HepG2 (cell line): Measurements from ENCODE around the gene NFYC. TPM values are rescaled to one million over a fixed set of nuclear protein-coding genes. Genes with fewer than 3 reads are reported as not detected.

Experiments used
- ATAC-seq: fragments of 200-7000 bp; cut with Tn5 transposase; 3 replicates; pipeline ENCODE4 v1.9.1; 2020; ENCODE audit warnings: mild to moderate bottlenecking, moderate library complexity
- BruUV-seq: library from RNA; stranded (reverse); fragments of 400-500 nt; replicated peaks from 2 replicates; lab custom pipeline; 2021; lab: Mats Ljungman, UMichigan
- CTCF ChIA-PET: fragments of 300-600 bp; formaldehyde crosslinking; extraction: SDS; loops from one replicate; lab custom pipeline; 2021; ENCODE audit warnings: low total read pairs, inconsistent platforms, low intra/inter-chr PET ratio; lab: Yijun Ruan, JAX
- POLR2A ChIA-PET: fragments of 350-600 bp; sonication (Branson Sonifier 250); formaldehyde crosslinking; loops from one replicate; lab custom pipeline; 2020; ENCODE audit warnings: antibody characterized with exemption, inconsistent platforms; lab: Yijun Ruan, JAX
- DNase-seq: peaks from one replicate; pipeline ENCODE4 v3.0.0-alpha.2; 2015; ENCODE audit warnings: low spot score
- FAIRE-seq: peaks from 3 replicates; lab custom pipeline; 2011; peaks lifted over from hg19 to GRCh38; lab: Jason Lieb, UNC
- H2AFZ ChIP-seq: one replicate; pipeline ENCODE4 v1.6.1; 2011; ENCODE audit warnings: low read length, inconsistent platforms
- H3K27ac ChIP-seq: fragments of 300-600 bp; 3 replicates; pipeline ENCODE4 v1.8.0; 2011; ENCODE audit warnings: mixed run types, mild to moderate bottlenecking, mixed read lengths, low read length, inconsistent platforms; ENCODE audit not compliant: insufficient read depth; ENCODE audit errors: extremely low read length
- H3K27me3 ChIP-seq, 2 experiments: fragments of 200-600 bp in 1 of 2; 2 replicates in 1 of 2; 3 replicates in 1 of 2; pipeline versions ENCODE4 v1.6.0 to v1.8.0; 2011; ENCODE audit warnings: low read length in 2 of 2, mild to moderate bottlenecking in 2 of 2, moderate library complexity in 2 of 2, inconsistent platforms in 1 of 2; ENCODE audit not compliant: insufficient read depth in 2 of 2, control insufficient read depth in 1 of 2
- H3K36me3 ChIP-seq, 2 experiments: fragments of 200-600 bp in 1 of 2; replicated peaks in 1 of 2; 2 replicates in 1 of 2; 3 replicates in 1 of 2; pipeline versions ENCODE4 v1.5.1 to v1.8.0; 2011; ENCODE audit warnings: low read length in 2 of 2, inconsistent platforms in 1 of 2; ENCODE audit not compliant: insufficient read depth in 2 of 2, control insufficient read depth in 1 of 2
- H3K4me1 ChIP-seq: 2 replicates; pipeline ENCODE4 v1.5.1; 2012; ENCODE audit warnings: low read length, inconsistent platforms; ENCODE audit not compliant: insufficient read depth
- H3K4me2 ChIP-seq: 2 replicates; pipeline ENCODE4 v1.6.0; 2011; ENCODE audit warnings: low read depth, low read length, inconsistent platforms
- H3K4me3 ChIP-seq, 3 experiments: fragments of 200-600 bp in 1 of 3; sonication (generic), shearing (Covaris generic) in 1 of 3; replicated peaks in 1 of 3; 2 replicates each; pipeline ENCODE4 v1.5.1; 2011 to 2016; ENCODE audit warnings: low read length in 3 of 3, inconsistent platforms in 2 of 3, low read depth in 2 of 3, mild to moderate bottlenecking in 2 of 3, control low read depth in 1 of 3, mixed read lengths in 1 of 3; ENCODE audit not compliant: insufficient read depth in 1 of 3
- H3K79me2 ChIP-seq: one replicate; pipeline ENCODE4 v1.6.1; 2011; ENCODE audit warnings: low read length, inconsistent platforms; ENCODE audit not compliant: insufficient read depth
- H3K9ac ChIP-seq: 2 replicates; pipeline ENCODE4 v1.6.0; 2011; ENCODE audit warnings: mild to moderate bottlenecking, low read depth, low read length, inconsistent platforms; ENCODE audit not compliant: insufficient read depth
- H3K9me3 ChIP-seq: 2 replicates; pipeline ENCODE4 v1.5.1; 2012; ENCODE audit warnings: mild to moderate bottlenecking, low read length
- H4K20me1 ChIP-seq: 2 replicates; pipeline ENCODE4 v1.6.0; 2011; ENCODE audit warnings: inconsistent platforms, mild to moderate bottlenecking, low read length, moderate library complexity; ENCODE audit not compliant: insufficient read depth
- CBX2 ChIP-seq, 2 experiments: fragments of 200-600 bp in 1 of 2; sonication (generic); formaldehyde crosslinking in 1 of 2; IDR thresholded peaks; 2 replicates each; pipeline versions ENCODE4 v1.7.0 to v1.8.1; 2018 to 2022; ENCODE audit warnings: low read depth in 2 of 2, low read length in 1 of 2, mild to moderate bottlenecking in 1 of 2, missing genetic modification reagents in 1 of 2
- FOXP1 ChIP-seq, 2 experiments: fragments of 450-650 bp in 1 of 2; IDR thresholded peaks; 2 replicates each; pipeline ENCODE4 v1.6.1; 2017 to 2018; ENCODE audit warnings: antibody characterized with exemption in 1 of 2
- GATAD2A ChIP-seq: IDR thresholded peaks from 2 replicates; pipeline ENCODE4 v1.6.1; 2016
- PHF20 ChIP-seq: sonication (generic); formaldehyde crosslinking; IDR thresholded peaks from 2 replicates; pipeline ENCODE4 v1.5.0; 2020; ENCODE audit warnings: mild to moderate bottlenecking, missing genetic modification reagents
- RAD21 ChIP-seq: fragments of 450-650 bp; formaldehyde crosslinking; IDR thresholded peaks from 2 replicates; pipeline ENCODE4 v1.5.0; 2020; ENCODE audit warnings: mild to moderate bottlenecking
- SATB2 ChIP-seq: sonication (generic); formaldehyde crosslinking; IDR thresholded peaks from 2 replicates; pipeline ENCODE4 v1.5.0; 2020; ENCODE audit warnings: missing genetic modification reagents
- SMAD9 ChIP-seq: sonication (generic); formaldehyde crosslinking; IDR thresholded peaks from 2 replicates; pipeline ENCODE4 v1.5.1; 2020; ENCODE audit warnings: mild to moderate bottlenecking, missing genetic modification reagents
- THAP11 ChIP-seq: IDR thresholded peaks from 2 replicates; pipeline ENCODE4 v1.6.1; 2016; ENCODE audit warnings: missing biosample characterization, missing genetic modification reagents
- ZMYM2 ChIP-seq: sonication (generic); formaldehyde crosslinking; IDR thresholded peaks from 2 replicates; pipeline ENCODE4 v1.8.0; 2022; ENCODE audit warnings: mild to moderate bottlenecking, missing genetic modification reagents
- ZNF10 ChIP-seq: sonication (generic); formaldehyde crosslinking; IDR thresholded peaks from 2 replicates; pipeline ENCODE4 v1.4.0; 2020; ENCODE audit warnings: mild to moderate bottlenecking, low read depth, missing genetic modification reagents, borderline replicate concordance
- ZNF230 ChIP-seq: sonication (generic); formaldehyde crosslinking; IDR thresholded peaks from 2 replicates; pipeline ENCODE4 v1.4.0; 2020; ENCODE audit warnings: mild to moderate bottlenecking, missing genetic modification reagents
- ZNF446 ChIP-seq: sonication (generic); formaldehyde crosslinking; IDR thresholded peaks from 2 replicates; pipeline ENCODE4 v1.5.0; 2020; ENCODE audit warnings: mild to moderate bottlenecking, missing genetic modification reagents
- ZNF598 ChIP-seq: sonication (generic); formaldehyde crosslinking; IDR thresholded peaks from 2 replicates; pipeline ENCODE4 v1.5.1; 2020; ENCODE audit warnings: mild to moderate bottlenecking, missing genetic modification reagents, borderline replicate concordance
- WGBS: methylation state at CpG from one replicate; pipeline ENCODE4 v1.1.6; 2017; ENCODE audit warnings: low lambda C conversion rate; 5-methylcytosine and 5-hydroxymethylcytosine counted together
- in situ Hi-C: cut with HindIII; loops from 2 replicates; pipeline ENCODE4 v1.10.0; 2017; ENCODE audit warnings: low pct_unique_long_range_greater_than_20kb; ENCODE audit not compliant: extremely low pct_ligation_motif_present
- intact Hi-C: fragments of 100-400 bp; cut with micrococcal nuclease; formaldehyde crosslinking; loops from one replicate; pipeline ENCODE4 v1.10.0; 2022; ENCODE audit not compliant: unreplicated experiment
- polyA plus RNA-seq, 8 experiments: library from polyadenylated mRNA; depleted of rRNA in 3 of 8; stranded (reverse) in 7 of 8; unstranded in 1 of 8; fragments of >200 nt; fragmentation: Illumina TruSeq in 4 of 8; extraction: Trizol in 4 of 8; gene quantifications; 2 replicates each; pipeline versions ENCODE4 v1.2.1 to v1.2.3, GENCODE V29; 2011 to 2016; ENCODE audit warnings: low read depth in 4 of 8, missing spikeins in 1 of 8, mixed read lengths in 1 of 8; ENCODE audit not compliant: insufficient read depth in 1 of 8
- total RNA-seq, 5 experiments: library from RNA; depleted of rRNA; stranded (reverse); fragments of >200 nt; fragmentation: Illumina TruSeq; extraction: Trizol; gene quantifications; 2 replicates each; pipeline ENCODE4 v1.2.3, GENCODE V29; 2016; ENCODE audit warnings: low read depth in 1 of 5
- TF ChIP-seq, protein P1 (sequence below): sonication (generic); formaldehyde crosslinking; IDR thresholded peaks from 2 replicates; pipeline ENCODE4 v1.4.0; 2020; ENCODE audit warnings: missing genetic modification reagents
- TF ChIP-seq, protein P2 (sequence below): sonication (generic); formaldehyde crosslinking; conservative IDR thresholded peaks from 2 replicates; pipeline ENCODE4 v1.4.0; 2020; ENCODE audit warnings: missing genetic modification reagents
- TF ChIP-seq, protein P3 (sequence below): sonication (generic); formaldehyde crosslinking; IDR thresholded peaks from 2 replicates; pipeline ENCODE4 v1.4.0; 2020; ENCODE audit warnings: missing genetic modification reagents

NFYC gene
- total and polyA plus RNA-seq, 2 of the 13 experiments (the other 11 are each of a cell fraction or from before 2014, with no cell fraction given): 33.9 to 73.7 TPM

DNA sequence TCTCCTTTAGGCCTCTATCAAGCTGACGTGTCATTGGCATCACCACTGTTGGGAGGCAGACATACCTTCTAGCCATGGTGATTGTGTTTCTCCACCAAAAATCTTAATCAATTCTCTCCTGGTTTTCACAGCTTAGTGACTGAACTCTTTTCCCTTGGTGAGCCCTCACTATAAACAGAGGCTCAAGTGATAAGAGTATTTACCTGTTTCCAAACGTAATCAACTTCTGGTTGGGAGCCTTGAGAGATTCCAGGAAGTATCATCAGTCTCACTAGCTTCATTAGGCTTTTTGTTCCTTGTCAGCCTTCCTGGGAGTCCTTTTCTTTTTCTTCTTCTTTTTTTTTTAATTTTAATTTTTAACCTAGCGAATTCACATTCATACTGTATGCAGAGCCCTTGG is 58.3 kb downstream of the NFYC start:
- in situ Hi-C loops: no loop called here
- peak overlapping the region; percentile 2 for H3K27ac ChIP-seq
- BruUV-seq: no TSS peak
- H3K27me3 ChIP-seq: no peaks in the 10 kb centered on the region
- no peaks in the 10 kb centered on the region for H3K9me3 ChIP-seq
- peaks cover 20% of the 10 kb centered on the region for H3K4me1 ChIP-seq
- ATAC-seq (no peak), DNase-seq (no peak), FAIRE-seq (no peak)
- no peak overlapping the region for H3K4me2 ChIP-seq
- H3K79me2 ChIP-seq: peaks cover 8% of the 10 kb centered on the region
- intact Hi-C loops: no loop called here
- ChIA-PET CTCF (no interaction called here), POLR2A (interaction anchor here (0.6 to 2.7 kb wide), 6 partner anchors 9 to 58 kb away, joined by 3 to 17 read pairs (median 3); partner anchors contain the start of gene NFYC)
- no peak overlapping the region for H3K9ac ChIP-seq
- H2AFZ ChIP-seq: no peak overlapping the region
- 89% methylated on average over 3 of the region's 3 CpGs for WGBS
- no peaks in the 10 kb centered on the region for H4K20me1 ChIP-seq
- H3K4me3 ChIP-seq: no peak overlapping the region
- peaks cover 18 to 70% of the 10 kb centered on the region in 2 experiments for H3K36me3 ChIP-seq
- TF ChIP-seq CBX2 (IDR thresholded peaks at IDR 0.05; ENCODE audit: low read depth, low read length) (no peak), CBX2 (CRISPR knock-in tag; IDR thresholded peaks at IDR 0.05; ENCODE audit: low read depth) (no peak), SMAD9 (CRISPR knock-in tag) (no peak), RAD21 (CRISPR knock-in tag) (no peak), PHF20 (no peak), ZNF230 (no peak), ZNF598 (CRISPR knock-in tag) (no peak), FOXP1 (IDR thresholded peaks at IDR 0.05) (no peak), FOXP1 (CRISPR knock-in tag; IDR thresholded peaks at IDR 0.05) (peak; percentile 91), ZMYM2 (CRISPR knock-in tag) (no peak), THAP11 (CRISPR knock-in tag) (0 out of 2 replicates have a peak, but pooled peaks have one; percentile 48), ZNF10 (CRISPR knock-in tag) (no peak), SATB2 (CRISPR knock-in tag) (no peak), GATAD2A (CRISPR knock-in tag) (peak; percentile 59), ZNF446 (no peak)
- TF ChIP-seq, protein P1, sequence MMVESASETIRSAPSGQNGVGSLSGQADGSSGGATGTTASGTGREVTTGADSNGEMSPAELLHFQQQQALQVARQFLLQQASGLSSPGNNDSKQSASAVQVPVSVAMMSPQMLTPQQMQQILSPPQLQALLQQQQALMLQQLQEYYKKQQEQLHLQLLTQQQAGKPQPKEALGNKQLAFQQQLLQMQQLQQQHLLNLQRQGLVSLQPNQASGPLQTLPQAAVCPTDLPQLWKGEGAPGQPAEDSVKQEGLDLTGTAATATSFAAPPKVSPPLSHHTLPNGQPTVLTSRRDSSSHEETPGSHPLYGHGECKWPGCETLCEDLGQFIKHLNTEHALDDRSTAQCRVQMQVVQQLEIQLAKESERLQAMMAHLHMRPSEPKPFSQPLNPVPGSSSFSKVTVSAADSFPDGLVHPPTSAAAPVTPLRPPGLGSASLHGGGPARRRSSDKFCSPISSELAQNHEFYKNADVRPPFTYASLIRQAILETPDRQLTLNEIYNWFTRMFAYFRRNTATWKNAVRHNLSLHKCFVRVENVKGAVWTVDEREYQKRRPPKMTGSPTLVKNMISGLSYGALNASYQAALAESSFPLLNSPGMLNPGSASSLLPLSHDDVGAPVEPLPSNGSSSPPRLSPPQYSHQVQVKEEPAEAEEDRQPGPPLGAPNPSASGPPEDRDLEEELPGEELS (CRISPR knock-in tag): peak; percentile 34; the same call in 1 of the 2 replicates
- TF ChIP-seq, protein P2, sequence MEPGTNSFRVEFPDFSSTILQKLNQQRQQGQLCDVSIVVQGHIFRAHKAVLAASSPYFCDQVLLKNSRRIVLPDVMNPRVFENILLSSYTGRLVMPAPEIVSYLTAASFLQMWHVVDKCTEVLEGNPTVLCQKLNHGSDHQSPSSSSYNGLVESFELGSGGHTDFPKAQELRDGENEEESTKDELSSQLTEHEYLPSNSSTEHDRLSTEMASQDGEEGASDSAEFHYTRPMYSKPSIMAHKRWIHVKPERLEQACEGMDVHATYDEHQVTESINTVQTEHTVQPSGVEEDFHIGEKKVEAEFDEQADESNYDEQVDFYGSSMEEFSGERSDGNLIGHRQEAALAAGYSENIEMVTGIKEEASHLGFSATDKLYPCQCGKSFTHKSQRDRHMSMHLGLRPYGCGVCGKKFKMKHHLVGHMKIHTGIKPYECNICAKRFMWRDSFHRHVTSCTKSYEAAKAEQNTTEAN (CRISPR knock-in tag): no peak
- TF ChIP-seq, protein P3, sequence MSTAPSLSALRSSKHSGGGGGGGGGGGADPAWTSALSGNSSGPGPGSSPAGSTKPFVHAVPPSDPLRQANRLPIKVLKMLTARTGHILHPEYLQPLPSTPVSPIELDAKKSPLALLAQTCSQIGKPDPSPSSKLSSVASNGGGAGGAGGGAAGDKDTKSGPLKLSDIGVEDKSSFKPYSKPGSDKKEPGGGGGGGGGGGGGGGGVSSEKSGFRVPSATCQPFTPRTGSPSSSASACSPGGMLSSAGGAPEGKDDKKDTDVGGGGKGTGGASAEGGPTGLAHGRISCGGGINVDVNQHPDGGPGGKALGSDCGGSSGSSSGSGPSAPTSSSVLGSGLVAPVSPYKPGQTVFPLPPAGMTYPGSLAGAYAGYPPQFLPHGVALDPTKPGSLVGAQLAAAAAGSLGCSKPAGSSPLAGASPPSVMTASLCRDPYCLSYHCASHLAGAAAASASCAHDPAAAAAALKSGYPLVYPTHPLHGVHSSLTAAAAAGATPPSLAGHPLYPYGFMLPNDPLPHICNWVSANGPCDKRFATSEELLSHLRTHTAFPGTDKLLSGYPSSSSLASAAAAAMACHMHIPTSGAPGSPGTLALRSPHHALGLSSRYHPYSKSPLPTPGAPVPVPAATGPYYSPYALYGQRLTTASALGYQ (CRISPR knock-in tag): no peak
